Stimulated activated CD8-positive, alpha-beta memory T cell treated with anti-CD3 and anti-CD28 coated beads, Interleukin-7, amount 100 ng/mL, for 48 hours (primary cell): Measurements from ENCODE around the gene DND1.
"Not testable (repeated sequence)": the region's sequence is repeated elsewhere in the genome, so short reads cannot be mapped to it uniquely, and the experiment has no call there.

ENCODE experiments used
- DNase-seq, 2 donors: peaks; one replicate each; pipeline ENCODE4 v3.0.0-alpha.2; 2020; ENCODE audit warnings: low read depth in 1 of 2; ENCODE audit errors: extremely low read depth in 1 of 2

The DND1 gene

GRCh38 chr5:140631831-140632365, 41.5 kb downstream of the DND1 start:
- no peak for DNase-seq

DNA sequence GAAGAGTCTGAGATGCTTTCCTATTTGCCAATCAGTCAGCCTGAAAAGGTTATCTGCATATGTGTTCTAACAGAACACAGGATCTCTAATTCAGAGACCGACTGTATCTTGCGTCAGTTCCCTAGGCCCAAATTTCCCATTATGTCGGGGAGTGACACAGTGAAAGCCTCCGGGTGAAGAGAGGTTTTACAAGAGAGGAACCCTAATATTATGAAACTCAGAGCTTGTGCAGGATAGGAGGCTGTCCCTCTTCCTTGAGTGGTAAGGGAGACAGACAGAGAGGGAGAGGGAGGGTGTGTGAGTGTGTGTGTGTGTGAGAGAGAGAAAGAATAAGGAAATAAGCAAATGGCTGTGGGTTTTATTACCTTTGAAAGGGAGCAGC, 42.3 kb downstream of the DND1 start:
- no peak for DNase-seq

DNA sequence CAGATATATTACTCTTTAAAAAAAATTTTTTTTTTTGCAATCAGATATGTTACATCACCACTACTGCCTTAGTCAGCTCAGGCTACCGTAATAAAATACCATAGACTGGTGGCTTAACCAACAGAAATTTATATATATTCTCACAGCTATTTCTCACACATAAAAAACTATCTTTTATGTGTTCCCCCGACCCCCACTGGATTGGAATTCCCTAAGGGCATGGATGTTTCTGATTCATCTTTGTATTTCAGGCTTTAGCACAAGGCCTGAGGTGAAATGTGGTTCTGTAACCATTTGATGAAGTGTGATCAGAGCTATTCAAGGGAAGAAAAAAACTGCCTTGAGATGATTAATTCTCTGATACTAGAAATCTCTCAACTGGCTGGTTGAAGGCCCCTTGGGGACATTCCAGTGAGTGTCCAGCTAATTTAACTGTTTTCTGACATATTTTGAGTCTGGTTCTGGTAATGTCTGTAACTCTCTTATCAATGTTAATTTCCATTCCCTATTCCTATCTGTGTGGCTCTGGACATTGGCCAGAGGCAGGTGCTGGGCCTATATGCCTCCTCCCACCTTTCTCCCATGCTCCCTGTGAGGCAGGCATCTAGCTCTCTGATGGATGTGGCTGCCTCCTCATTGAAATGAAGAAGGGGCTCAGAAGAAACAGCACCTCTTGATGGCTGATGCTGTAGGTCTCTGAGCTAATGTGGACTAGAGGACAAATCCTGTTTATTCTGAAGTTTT, 42.9 kb downstream of the DND1 start:
- no peak for DNase-seq

- DNase-seq = no peak
Measured at GRCh38 chr5:140628711-140629110, 44.7 kb downstream of the DND1 start.

DNA sequence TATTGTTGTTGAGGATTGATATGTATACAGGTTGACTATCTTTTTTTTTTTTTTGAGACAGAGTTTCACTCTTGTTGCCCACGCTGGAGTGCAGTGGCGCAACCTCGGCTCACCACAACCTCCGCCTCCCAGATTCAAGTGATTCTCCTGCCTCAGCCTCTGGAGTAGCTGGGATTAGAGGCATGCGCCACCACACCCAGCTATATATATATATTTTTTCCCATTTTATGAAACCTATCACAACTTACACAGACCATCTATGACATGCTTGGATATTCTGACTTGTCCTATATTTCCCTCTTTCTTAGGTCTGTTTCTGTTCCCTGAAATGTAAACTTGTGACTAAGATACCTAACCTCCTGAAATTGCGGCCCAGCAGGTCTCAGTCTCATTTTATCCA, 45.4 kb downstream of the DND1 start:
- no peak for DNase-seq

DNA sequence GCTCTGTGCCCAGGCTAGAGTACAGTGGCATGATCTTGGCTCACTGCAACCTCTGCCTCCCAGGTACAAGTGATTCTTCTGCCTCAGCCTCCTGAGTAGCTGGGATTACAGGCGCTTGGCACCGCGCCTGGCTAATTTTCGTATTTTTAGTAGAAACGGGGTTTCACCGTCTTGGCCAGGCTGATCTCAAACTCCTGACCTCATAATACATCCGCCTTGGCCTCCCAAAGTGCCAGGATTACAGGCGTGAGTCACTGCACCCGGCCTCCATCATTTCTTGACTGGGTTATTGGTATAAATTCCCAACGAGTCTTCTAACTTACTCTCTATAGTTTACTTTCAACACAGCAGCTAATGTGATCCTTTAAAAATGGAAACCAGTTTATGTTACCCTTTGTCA, 48.5 kb downstream of the DND1 start:
- DNase-seq = not testable (repeated sequence)

- DNase-seq = not testable (repeated sequence)
Measured at GRCh38 chr5:140623061-140623460, 50.3 kb downstream of the DND1 start.

GRCh38 chr5:140622301-140622700, 51.1 kb downstream of the DND1 start:
- no peak for DNase-seq
